Endothelial cell of umbilical vein (primary cell): Measurements from ENCODE around the gene C6orf89.

ENCODE experiments used
- CTCF ChIP-seq, 2 donors: IDR thresholded peaks; 1 replicate in 1 of 2; 2 replicates in 1 of 2; pipeline ENCODE4 v1.5.1; 2011; ENCODE audit warnings: low read length in 2 of 2, mild to moderate bottlenecking in 2 of 2, moderate library complexity in 2 of 2, control low read depth in 1 of 2, inconsistent platforms in 1 of 2, low read depth in 1 of 2; ENCODE audit not compliant: insufficient read depth in 1 of 2; ENCODE audit errors: extremely low read depth in 1 of 2
- EZH2 ChIP-seq: IDR thresholded peaks from 2 replicates; pipeline ENCODE4 v1.6.1; 2012; ENCODE audit warnings: borderline replicate concordance, low read depth, mild to moderate bottlenecking, moderate library complexity, low read length, inconsistent platforms; ENCODE audit not compliant: severe bottlenecking
- FOS ChIP-seq: IDR thresholded peaks from 2 replicates; pipeline ENCODE4 v1.6.1; 2011; ENCODE audit warnings: mild to moderate bottlenecking, low read length, moderate library complexity, borderline replicate concordance; ENCODE audit not compliant: insufficient read depth
- GATA2 ChIP-seq: IDR thresholded peaks from 2 replicates; pipeline ENCODE4 v1.7.0; 2011; ENCODE audit warnings: low read depth, mild to moderate bottlenecking, moderate library complexity, mixed read lengths, low read length; ENCODE audit not compliant: insufficient read length, insufficient read depth
- JUN ChIP-seq: IDR thresholded peaks from 2 replicates; pipeline ENCODE4 v1.6.1; 2011; ENCODE audit warnings: borderline replicate concordance, low read depth; ENCODE audit not compliant: insufficient read length, insufficient read depth
- MAX ChIP-seq: IDR thresholded peaks from 2 replicates; pipeline ENCODE4 v1.6.1; 2011; ENCODE audit not compliant: insufficient read depth, insufficient read length
- MYC ChIP-seq: IDR thresholded peaks from one replicate; pipeline ENCODE4 v1.6.1; 2011; ENCODE audit warnings: mild to moderate bottlenecking, low read depth, low read length
- POLR2A ChIP-seq: IDR thresholded peaks from 2 replicates; pipeline ENCODE4 v1.6.1; 2012; ENCODE audit warnings: low read depth, mild to moderate bottlenecking, control low read depth, low read length
- POLR2AphosphoS5 ChIP-seq: IDR thresholded peaks from 2 replicates; pipeline ENCODE4 v1.6.1; 2012; ENCODE audit warnings: low read depth, mild to moderate bottlenecking, control low read depth, low read length, moderate library complexity; ENCODE audit not compliant: insufficient read depth

- no peak for TF ChIP-seq CTCF (IDR thresholded peaks at IDR 0.05; ENCODE audit: extremely low read depth in 1 of 2, insufficient read depth in 1 of 2, low read depth in 1 of 2, low read length in 2 of 2)
- TF ChIP-seq EZH2, result no peak
- no peak for TF ChIP-seq POLR2A
- TF ChIP-seq JUN, result no peak
- no peak for TF ChIP-seq POLR2AphosphoS5
- no peak for TF ChIP-seq MAX
- no peak for TF ChIP-seq MYC
- no peak for TF ChIP-seq FOS
- no peak for TF ChIP-seq GATA2
These were observed 68.1 kb downstream of the C6orf89 start for GRCh38 chr6:36953931-36954261.
